AG10803 (cell line): Measurements from ENCODE around the gene QPCT.

ENCODE experiments used
- DNase-seq: peaks from one replicate; pipeline ENCODE4 v3.0.0; 2010; ENCODE audit warnings: low read depth
- H3K4me3 ChIP-seq: 2 replicates; pipeline ENCODE4 v1.5.1; 2011; ENCODE audit warnings: mild to moderate bottlenecking, low read length, control low read depth
- CTCF ChIP-seq: conservative IDR thresholded peaks from 2 replicates; pipeline ENCODE4 v1.5.1; 2011; ENCODE audit warnings: mild to moderate bottlenecking, low read length, control low read depth, inconsistent platforms

The QPCT gene

GRCh38 chr2:37343537-37344434 lies 644 bp upstream of the QPCT start:
- peak; percentile 62 for TF ChIP-seq CTCF
- DNase-seq, result peak; percentile 59

GRCh38 chr2:37348155-37348554 lies 3.7 kb downstream of the QPCT start:
- no peak overlapping the region for H3K4me3 ChIP-seq
- TF ChIP-seq CTCF, result no peak
- no peak for DNase-seq

More at GRCh38 chr2:37343537-37344434, 644 bp upstream of the QPCT start:
- H3K4me3 ChIP-seq, result peak overlapping the region; percentile 72

- DNase-seq, result peak; percentile 39
These were observed 4.9 kb downstream of the QPCT start for GRCh38 chr2:37349231-37349860.

GRCh38 chr2:37350034-37350433 lies 5.6 kb downstream of the QPCT start:
- no peak for TF ChIP-seq CTCF
- no peak overlapping the region for H3K4me3 ChIP-seq
- DNase-seq, result no peak

More at GRCh38 chr2:37349231-37349860, 4.9 kb downstream of the QPCT start:
- no peak for TF ChIP-seq CTCF
- H3K4me3 ChIP-seq, result no peak overlapping the region

- no peak for TF ChIP-seq CTCF
- H3K4me3 ChIP-seq, result no peak overlapping the region
- no peak for DNase-seq
These were observed 10.1 kb downstream of the QPCT start for GRCh38 chr2:37354531-37354930.

- DNase-seq, result no peak
- H3K4me3 ChIP-seq, result no peak overlapping the region
- no peak for TF ChIP-seq CTCF
These were observed 11.3 kb downstream of the QPCT start for GRCh38 chr2:37355735-37356134.
